HepG2 (cell line): ENCODE results near the gene GDPD5.

Source experiments
- ZBTB1 ChIP-seq: sonication (generic); formaldehyde crosslinking; IDR thresholded peaks from 2 replicates; pipeline ENCODE4 v1.4.0; 2020; ENCODE audit warnings: missing genetic modification reagents, borderline replicate concordance
- ZNF761 ChIP-seq: sonication (generic); formaldehyde crosslinking; conservative IDR thresholded peaks from 2 replicates; pipeline ENCODE4 v1.4.0; 2020; ENCODE audit warnings: mild to moderate bottlenecking, missing genetic modification reagents

DNA sequence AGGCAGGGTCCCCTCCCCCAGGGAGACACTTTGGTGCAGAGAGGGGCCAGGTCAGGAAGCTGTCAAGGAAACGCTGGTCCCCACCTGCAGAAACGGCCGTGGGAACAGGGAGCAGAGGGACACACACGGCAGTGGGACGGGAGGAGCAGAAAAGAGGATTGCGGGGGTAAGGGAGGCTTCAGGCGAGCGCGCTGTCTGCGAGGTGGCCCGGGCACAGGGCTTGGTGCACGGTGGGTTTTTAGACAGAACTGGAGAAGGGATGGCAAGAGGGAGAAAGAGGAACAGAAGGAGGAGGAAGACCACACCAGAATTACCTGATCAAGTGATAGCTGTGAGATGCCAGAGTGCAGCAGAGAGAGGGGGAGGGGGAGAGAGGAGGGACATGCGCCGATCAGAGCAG is 86.7 kb downstream of the GDPD5 start:
- TF ChIP-seq ZNF761 (CRISPR knock-in tag) (no peak), ZBTB1 (CRISPR knock-in tag) (no peak)
